Activated T-cell treated with anti-CD3 and anti-CD28 coated beads, Interleukin-2, amount 50 U/mL, for 4 hours (primary cell): Measurements from ENCODE around the gene MYLK2. TPM values are rescaled to one million over a fixed set of nuclear protein-coding genes. Genes with fewer than 3 reads are reported as not detected.

Source experiments
- ATAC-seq, 2 donors: fragments of 200-7000 bp; cut with Tn5 transposase; one replicate each; pipeline ENCODE4 v1.10.0; 2021
- DNase-seq: peaks from one replicate; pipeline ENCODE4 v3.0.0-alpha.2; 2020
- H3K27me3 Mint-ChIP-seq: one replicate; pipeline ENCODE4 v1.8.0; 2021; ENCODE audit warnings: low read depth, mixed read lengths
- H3K36me3 Mint-ChIP-seq: one replicate; pipeline ENCODE4 v1.8.0; 2022; ENCODE audit warnings: mixed read lengths; ENCODE audit not compliant: insufficient read depth
- H3K4me1 Mint-ChIP-seq: one replicate; pipeline ENCODE4 v1.8.0; 2021; ENCODE audit warnings: low read depth, mixed read lengths
- H3K4me3 Mint-ChIP-seq: one replicate; pipeline ENCODE4 v1.8.0; 2021; ENCODE audit warnings: mild to moderate bottlenecking, moderate library complexity, mixed read lengths
- H3K9me3 Mint-ChIP-seq: one replicate; pipeline ENCODE4 v1.8.0; 2021; ENCODE audit warnings: mixed read lengths
- total RNA-seq, 3 donors: library from RNA; stranded (reverse); gene quantifications; one replicate each; pipeline ENCODE4 v1.2.1, GENCODE V29; 2021

MYLK2 gene
- total RNA-seq, 3 donors from 2014 or later, result 0.10 to 0.11 TPM; not detected in 1

GRCh38 chr20:31835977-31836852 is 17.1 kb downstream of the MYLK2 start:
- ATAC-seq (peak; percentile 11 to 31), DNase-seq (no peak)
- Mint-ChIP-seq H3K9me3 (no peaks in the 10 kb centered on the region), H3K27me3 (no peaks in the 10 kb centered on the region), H3K4me1 (peaks cover 6% of the 10 kb centered on the region), H3K4me3 (no peak overlapping the region), H3K36me3 (no peaks in the 10 kb centered on the region)

GRCh38 chr20:31836853-31837608 is 17.9 kb downstream of the MYLK2 start:
- no peak for ATAC-seq
- H3K4me3 Mint-ChIP-seq, result no peak overlapping the region
- H3K27me3 Mint-ChIP-seq, result no peaks in the 10 kb centered on the region
- no peaks in the 10 kb centered on the region for H3K36me3 Mint-ChIP-seq
- no peak for DNase-seq
- peaks cover 6% of the 10 kb centered on the region for H3K4me1 Mint-ChIP-seq
- no peaks in the 10 kb centered on the region for H3K9me3 Mint-ChIP-seq

- Mint-ChIP-seq H3K4me3 (no peak overlapping the region), H3K27me3 (no peaks in the 10 kb centered on the region), H3K4me1 (peaks cover 6% of the 10 kb centered on the region), H3K36me3 (no peaks in the 10 kb centered on the region), H3K9me3 (no peaks in the 10 kb centered on the region)
- DNase-seq, result no peak
- ATAC-seq, result no peak
Observed at GRCh38 chr20:31837896-31838397, 18.8 kb downstream of the MYLK2 start.

GRCh38 chr20:31838646-31839292 is 19.6 kb downstream of the MYLK2 start:
- peaks cover 6% of the 10 kb centered on the region for H3K4me1 Mint-ChIP-seq
- H3K36me3 Mint-ChIP-seq, result no peaks in the 10 kb centered on the region
- DNase-seq (no peak), ATAC-seq (no peak)
- no peaks in the 10 kb centered on the region for H3K9me3 Mint-ChIP-seq
- H3K27me3 Mint-ChIP-seq, result no peaks in the 10 kb centered on the region
- no peak overlapping the region for H3K4me3 Mint-ChIP-seq

- Mint-ChIP-seq H3K36me3 (no peaks in the 10 kb centered on the region), H3K27me3 (no peaks in the 10 kb centered on the region), H3K9me3 (no peaks in the 10 kb centered on the region), H3K4me3 (no peak overlapping the region), H3K4me1 (peaks cover 6% of the 10 kb centered on the region)
- no peak for DNase-seq
- no peak for ATAC-seq
Observed at GRCh38 chr20:31839782-31840487, 20.8 kb downstream of the MYLK2 start.

- H3K4me3 Mint-ChIP-seq, result no peak overlapping the region
- DNase-seq (no peak), ATAC-seq (no peak)
- no peaks in the 10 kb centered on the region for H3K9me3 Mint-ChIP-seq
- peaks cover 4% of the 10 kb centered on the region for H3K4me1 Mint-ChIP-seq
- no peaks in the 10 kb centered on the region for H3K27me3 Mint-ChIP-seq
- no peaks in the 10 kb centered on the region for H3K36me3 Mint-ChIP-seq
Observed at GRCh38 chr20:31840906-31841816, 22.0 kb downstream of the MYLK2 start.

- no peaks in the 10 kb centered on the region for H3K36me3 Mint-ChIP-seq
- H3K4me3 Mint-ChIP-seq, result no peak overlapping the region
- no peak for DNase-seq
- no peak for ATAC-seq
- no peaks in the 10 kb centered on the region for H3K4me1 Mint-ChIP-seq
- no peaks in the 10 kb centered on the region for H3K9me3 Mint-ChIP-seq
- no peaks in the 10 kb centered on the region for H3K27me3 Mint-ChIP-seq
Observed at GRCh38 chr20:31841928-31842327, 22.8 kb downstream of the MYLK2 start.

- H3K36me3 Mint-ChIP-seq, result no peaks in the 10 kb centered on the region
- H3K4me1 Mint-ChIP-seq, result no peaks in the 10 kb centered on the region
- no peaks in the 10 kb centered on the region for H3K9me3 Mint-ChIP-seq
- H3K27me3 Mint-ChIP-seq, result no peaks in the 10 kb centered on the region
- ATAC-seq, result no peak
- no peak for DNase-seq
- no peak overlapping the region for H3K4me3 Mint-ChIP-seq
Observed at GRCh38 chr20:31842471-31843157, 23.5 kb downstream of the MYLK2 start.

- no peaks in the 10 kb centered on the region for H3K27me3 Mint-ChIP-seq
- no peaks in the 10 kb centered on the region for H3K36me3 Mint-ChIP-seq
- no peak for ATAC-seq
- no peaks in the 10 kb centered on the region for H3K4me1 Mint-ChIP-seq
- no peaks in the 10 kb centered on the region for H3K9me3 Mint-ChIP-seq
- no peak for DNase-seq
- H3K4me3 Mint-ChIP-seq, result no peak overlapping the region
Observed at GRCh38 chr20:31843288-31843687, 24.1 kb downstream of the MYLK2 start.

- ATAC-seq (no peak), DNase-seq (no peak)
- Mint-ChIP-seq H3K4me3 (no peak overlapping the region), H3K36me3 (no peaks in the 10 kb centered on the region), H3K4me1 (no peaks in the 10 kb centered on the region), H3K9me3 (no peaks in the 10 kb centered on the region), H3K27me3 (peaks cover 4% of the 10 kb centered on the region)
Observed at GRCh38 chr20:31843881-31844280, 24.7 kb downstream of the MYLK2 start.

GRCh38 chr20:31844737-31845299 is 25.7 kb downstream of the MYLK2 start:
- Mint-ChIP-seq H3K4me1 (no peaks in the 10 kb centered on the region), H3K4me3 (no peak overlapping the region), H3K36me3 (no peaks in the 10 kb centered on the region), H3K9me3 (no peaks in the 10 kb centered on the region), H3K27me3 (peaks cover 9% of the 10 kb centered on the region)
- no peak for DNase-seq
- no peak for ATAC-seq

GRCh38 chr20:31845300-31845863 is 26.2 kb downstream of the MYLK2 start, which contains the start of gene FOXS1:
Gene FOXS1 (minus strand): TSS chr20:31845604. CDS start chr20:31845542, 62 bp downstream.
- H3K27me3 Mint-ChIP-seq, result peaks cover 15% of the 10 kb centered on the region
- H3K36me3 Mint-ChIP-seq, result no peaks in the 10 kb centered on the region
- ATAC-seq, result no peak
- no peak for DNase-seq
- no peaks in the 10 kb centered on the region for H3K9me3 Mint-ChIP-seq
- H3K4me1 Mint-ChIP-seq, result no peaks in the 10 kb centered on the region
- no peak within 1 kb of the TSS for H3K4me3 Mint-ChIP-seq
